HG03159 (cell line): Measurements from ENCODE around the gene SLC22A17.
"Not testable (repeated sequence)": the region's sequence is repeated elsewhere in the genome, so short reads cannot be mapped to it uniquely, and the experiment has no call there.

Experiments
- ATAC-seq: cut with Tn5 transposase; IDR thresholded peaks from one replicate; pipeline ENCODE4 v1.9.1; 2021; ENCODE audit warnings: mild to moderate bottlenecking, moderate library complexity; ENCODE audit not compliant: unreplicated experiment

The SLC22A17 gene

DNA sequence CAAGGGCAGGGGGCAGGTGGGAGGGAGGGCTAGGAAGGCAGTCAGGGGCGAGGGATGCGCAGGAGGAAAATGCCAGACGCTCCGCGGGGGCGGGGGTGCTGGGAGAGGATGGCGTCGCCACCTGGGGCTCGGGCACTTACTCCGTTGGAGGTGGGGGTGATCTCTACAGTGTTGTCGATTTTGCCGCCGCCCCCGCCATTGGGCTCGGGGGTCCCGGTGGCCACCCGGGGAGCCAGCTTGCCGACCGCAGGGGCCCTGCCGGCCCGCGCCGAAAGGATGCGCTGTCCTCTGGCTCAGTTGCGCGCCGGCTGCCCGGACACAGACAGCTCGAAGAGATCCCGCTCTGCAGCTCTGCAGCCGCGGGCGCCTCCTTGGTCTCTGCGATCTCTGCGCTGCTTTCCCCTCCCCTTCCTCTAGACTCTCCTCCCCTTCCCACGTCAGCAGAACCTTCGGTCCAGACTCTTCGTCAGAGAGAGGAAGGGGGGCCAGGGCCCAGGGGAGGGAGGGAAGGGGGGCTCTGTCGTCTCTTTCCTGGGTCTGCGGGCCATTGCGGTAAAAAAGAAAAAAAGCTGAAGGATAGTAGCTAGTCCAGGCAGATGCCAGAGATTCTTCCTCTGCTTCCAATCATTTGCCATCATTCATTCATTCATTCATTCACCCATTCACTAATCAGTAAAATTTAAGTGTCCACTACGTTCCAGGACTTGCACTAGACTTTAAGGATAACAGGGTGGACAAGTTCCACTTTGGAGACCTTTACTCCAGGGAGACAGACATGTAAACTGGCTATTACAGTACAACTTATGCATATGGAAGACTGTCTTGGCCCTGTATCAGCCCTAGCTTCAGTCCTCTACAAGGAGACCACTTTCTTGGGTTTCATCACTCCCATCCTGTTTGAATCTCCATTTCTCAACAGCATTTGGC, at the start of gene SLC22A17:
TSS of gene SLC22A17 (minus strand) at position 382 of the 927 bp plus-strand sequence.
- no peak for ATAC-seq

DNA sequence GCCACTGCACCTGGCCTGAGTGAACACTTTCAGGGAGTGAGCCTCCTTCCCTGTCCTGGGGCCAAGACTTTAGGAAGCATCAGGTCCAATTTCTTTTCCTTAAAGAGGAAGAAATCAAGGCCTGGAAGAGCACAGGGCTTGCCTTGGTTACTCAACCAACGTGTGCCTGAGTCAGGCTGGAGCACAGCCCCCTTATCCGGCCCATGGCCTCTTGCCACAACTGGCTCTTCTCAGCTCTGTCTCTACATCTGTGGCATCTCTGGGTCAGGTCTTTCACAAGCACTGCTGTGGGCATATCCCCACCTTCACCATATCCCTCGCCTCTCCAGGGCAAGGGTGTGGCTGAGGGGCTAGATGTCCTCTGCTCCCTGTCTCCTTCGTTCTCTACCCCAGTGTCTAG, 48.6 kb upstream of the SLC22A17 start:
- ATAC-seq: no peak

DNA sequence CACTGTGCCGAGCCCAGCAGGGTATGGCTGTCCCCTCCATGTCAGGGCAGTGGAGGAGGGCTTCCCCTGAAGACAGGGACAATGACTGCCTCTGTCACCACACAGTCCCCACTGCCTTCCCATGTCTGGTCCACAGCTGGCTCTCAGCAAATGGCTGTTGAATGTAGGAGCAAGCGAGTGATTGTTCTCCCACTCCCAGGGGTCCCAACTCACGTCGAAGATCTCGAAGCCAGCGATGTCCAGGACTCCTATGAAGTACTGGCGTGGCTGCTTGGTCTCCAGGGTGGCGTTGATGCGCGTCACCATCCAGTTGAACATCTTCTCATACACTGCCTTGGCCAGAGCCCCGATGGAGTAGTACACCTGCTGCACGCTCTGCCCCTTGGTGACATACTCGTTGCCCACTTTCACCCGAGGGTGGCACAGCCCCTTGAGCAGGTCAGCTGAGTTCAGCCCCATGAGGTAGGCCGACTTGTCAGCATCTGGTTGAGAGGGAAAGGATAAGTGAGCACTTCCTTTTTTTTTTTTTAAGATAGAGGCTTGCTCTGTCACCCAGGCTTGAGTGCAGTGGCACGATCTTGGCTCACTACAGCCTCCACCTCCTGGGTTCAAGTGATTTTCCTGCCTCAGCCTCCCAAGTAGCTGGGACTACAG, 47.9 kb upstream of the SLC22A17 start:
- ATAC-seq: not testable (repeated sequence)

DNA sequence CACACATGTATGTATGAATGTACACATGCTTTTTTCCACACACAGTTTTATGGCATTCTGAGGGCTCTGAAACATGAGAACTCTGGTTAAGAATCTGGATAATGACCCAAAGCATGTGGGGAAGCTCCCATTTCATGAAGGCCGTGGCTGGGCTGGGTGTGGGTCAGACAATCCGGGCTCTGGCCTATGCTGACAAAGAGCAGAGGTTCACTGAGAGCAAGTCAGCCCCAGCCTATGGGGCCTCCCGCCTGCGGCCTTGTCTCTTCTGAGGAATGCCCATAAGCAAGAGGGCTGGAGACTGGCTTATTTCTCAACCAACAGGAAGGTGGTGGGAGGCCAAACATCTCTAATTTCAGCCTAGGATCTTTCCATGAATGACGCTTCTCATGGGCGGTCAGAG, 46.9 kb upstream of the SLC22A17 start:
- no peak for ATAC-seq

DNA sequence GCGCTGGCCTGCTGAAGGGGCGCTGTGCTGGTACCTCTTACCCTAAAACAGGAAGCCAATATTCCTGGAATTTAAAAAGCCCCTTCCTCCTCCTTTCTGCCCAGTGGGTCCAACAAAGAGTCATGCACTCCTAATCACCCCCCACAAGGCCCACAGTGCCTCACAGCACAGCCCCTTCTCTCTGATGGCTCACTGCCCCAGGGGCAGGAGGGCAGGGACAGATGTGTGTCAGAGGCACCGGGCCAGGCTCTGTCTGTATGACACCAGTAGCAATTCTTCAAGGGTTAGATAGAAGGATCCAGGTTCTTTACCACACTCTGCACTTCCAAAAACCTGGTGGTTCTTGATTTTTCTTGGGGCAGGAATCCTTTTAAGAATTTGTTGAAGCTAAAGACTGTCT, 46.4 kb upstream of the SLC22A17 start:
- no peak for ATAC-seq

DNA sequence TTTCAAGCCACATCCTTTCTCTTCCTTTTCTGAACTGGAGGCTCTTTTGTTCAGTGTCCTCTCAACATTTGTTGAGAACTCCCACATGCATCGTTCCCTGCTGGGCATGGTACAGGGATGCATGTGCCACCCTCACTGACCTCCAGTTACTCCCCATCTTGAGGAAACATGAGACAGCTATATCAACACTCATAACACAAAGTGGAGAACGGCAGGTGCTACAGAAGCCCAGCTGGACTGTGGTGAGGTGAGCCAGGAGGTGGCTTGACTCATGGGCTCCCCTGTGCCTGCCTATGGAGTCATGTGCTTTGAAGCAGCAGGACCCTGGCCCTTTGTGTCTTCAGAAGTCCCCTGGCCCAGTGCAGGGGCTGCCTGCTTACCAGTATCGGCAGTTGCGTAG, 45.7 kb upstream of the SLC22A17 start:
- ATAC-seq: no peak

DNA sequence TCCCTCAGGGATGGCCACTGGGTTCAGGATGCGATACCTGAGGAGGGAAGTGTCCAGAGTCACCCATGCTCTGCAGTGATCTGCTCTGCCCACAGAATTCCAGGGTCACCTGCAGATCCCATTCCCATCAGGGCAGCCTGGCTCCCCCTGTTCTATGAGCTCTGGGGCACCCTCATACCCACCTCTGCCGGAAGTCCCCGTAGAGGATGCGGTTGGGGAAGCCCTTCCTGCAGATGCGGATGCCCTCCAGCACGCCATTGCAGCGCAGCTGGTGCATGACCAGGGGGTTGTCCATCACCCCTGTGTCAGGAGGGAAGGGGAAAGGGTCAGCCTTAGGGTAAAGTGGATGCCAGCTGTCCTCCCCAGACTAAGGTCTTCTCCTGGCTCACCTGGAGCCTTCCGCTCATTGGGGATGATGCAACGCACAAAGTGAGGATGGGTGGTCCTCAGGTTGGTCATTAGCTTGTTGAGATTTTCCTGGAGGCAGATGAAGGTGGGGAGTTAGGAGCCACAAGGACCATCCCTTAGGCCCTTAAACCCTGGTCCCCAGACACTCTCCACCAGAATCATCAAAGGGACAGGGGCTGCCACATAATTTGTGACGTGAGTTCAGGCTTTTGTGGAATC, 44.2 kb upstream of the SLC22A17 start:
- no peak for ATAC-seq

DNA sequence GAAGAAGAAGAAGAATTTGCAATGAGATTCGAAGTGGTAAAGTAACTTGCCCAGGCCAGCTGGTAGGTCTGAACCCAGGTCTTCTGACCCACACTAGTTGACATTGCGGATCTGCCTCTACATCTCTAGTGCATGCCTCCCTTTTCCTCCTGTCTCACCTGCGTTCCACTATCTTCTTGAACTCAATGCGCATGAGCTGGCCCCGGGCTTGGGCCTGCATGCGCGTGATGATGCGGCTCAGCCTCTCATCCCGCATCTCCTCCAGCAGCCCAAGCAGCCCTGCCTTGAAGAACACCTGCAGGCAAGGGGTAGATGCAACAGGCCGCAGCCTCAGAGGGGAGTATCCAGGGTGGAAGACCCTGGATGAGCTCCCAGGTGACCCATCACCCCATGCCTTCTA, 43.4 kb upstream of the SLC22A17 start:
- ATAC-seq: no peak

DNA sequence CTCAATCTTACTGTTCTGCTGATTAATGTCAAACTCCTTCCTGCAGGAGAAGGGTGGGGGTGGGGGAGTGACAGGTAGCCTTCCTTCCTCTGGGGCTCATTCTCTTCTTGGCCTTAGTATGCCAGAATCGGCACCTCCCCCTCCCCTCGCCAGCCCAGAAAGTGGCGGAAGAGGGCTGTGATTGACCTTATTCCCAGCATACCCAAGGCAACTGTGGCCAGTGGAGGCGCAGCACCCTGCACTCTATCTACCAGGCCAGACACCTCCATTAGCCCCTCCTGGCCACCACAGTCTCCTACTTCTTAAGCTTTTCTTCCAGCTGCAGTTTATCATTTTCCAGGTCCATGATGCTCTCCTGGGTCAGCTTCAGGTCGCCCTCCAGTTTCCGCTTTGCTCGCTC, 39.9 kb upstream of the SLC22A17 start:
- ATAC-seq: no peak

DNA sequence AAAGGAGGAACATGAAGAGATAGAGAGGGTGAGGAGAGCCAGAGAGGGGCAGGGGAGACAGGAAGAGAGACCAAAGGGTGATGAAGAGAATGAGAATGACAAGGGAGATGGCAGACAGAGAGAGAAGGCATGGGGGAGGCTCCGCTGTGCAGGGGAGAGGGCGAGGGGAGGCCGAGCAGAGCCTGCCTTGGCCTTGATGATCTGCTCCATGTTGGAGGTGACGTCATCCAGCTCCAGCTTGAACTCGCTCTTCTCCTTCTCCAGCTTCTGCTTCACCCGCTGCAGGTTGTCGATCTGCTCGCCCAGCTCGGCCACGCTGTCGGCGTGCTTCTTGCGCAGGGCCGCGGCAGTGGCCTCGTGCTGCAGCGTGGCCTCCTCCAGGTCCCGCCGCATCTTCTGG, 37.2 kb upstream of the SLC22A17 start:
- ATAC-seq: not testable (repeated sequence)

DNA sequence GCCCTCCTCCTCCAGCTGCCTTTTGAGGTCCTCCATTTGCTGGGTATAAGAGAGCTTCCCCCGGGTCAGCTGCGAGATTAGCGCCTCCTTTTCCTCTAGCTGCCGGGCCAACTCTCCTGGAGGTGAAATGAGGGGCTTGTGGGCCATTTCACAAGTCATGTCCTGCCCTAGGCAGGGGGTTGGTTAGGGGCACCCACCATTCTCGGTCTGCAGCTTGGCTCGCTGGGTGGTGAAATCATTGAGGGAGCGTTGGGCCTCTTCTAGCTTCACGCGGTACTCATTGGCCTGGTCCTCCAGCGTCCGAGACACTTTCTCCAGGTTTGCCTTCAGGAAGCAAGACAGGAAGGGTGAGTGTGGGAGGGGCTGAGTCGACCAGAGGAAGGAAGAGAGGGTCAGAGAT, 36.7 kb upstream of the SLC22A17 start:
- no peak for ATAC-seq

DNA sequence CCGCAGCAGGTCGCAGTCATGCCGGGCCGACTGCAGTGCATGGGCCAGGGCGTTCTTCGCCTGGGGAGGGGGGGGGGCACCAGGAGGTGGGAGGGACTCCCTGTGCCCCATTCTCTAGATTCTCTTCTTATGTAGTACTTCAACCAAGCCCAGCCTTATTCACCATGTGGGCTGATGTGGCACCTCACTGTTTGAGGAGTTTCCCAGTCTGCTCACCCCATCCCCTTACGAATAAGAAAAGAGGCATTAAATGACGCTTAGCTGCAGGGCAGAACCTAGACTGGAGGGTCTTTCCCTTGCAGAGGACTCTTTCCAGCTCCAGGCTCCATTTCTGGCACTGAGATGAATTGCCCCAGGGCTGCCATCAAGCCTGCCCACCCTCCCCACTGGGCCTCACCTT, 36.3 kb upstream of the SLC22A17 start:
- no peak for ATAC-seq

DNA sequence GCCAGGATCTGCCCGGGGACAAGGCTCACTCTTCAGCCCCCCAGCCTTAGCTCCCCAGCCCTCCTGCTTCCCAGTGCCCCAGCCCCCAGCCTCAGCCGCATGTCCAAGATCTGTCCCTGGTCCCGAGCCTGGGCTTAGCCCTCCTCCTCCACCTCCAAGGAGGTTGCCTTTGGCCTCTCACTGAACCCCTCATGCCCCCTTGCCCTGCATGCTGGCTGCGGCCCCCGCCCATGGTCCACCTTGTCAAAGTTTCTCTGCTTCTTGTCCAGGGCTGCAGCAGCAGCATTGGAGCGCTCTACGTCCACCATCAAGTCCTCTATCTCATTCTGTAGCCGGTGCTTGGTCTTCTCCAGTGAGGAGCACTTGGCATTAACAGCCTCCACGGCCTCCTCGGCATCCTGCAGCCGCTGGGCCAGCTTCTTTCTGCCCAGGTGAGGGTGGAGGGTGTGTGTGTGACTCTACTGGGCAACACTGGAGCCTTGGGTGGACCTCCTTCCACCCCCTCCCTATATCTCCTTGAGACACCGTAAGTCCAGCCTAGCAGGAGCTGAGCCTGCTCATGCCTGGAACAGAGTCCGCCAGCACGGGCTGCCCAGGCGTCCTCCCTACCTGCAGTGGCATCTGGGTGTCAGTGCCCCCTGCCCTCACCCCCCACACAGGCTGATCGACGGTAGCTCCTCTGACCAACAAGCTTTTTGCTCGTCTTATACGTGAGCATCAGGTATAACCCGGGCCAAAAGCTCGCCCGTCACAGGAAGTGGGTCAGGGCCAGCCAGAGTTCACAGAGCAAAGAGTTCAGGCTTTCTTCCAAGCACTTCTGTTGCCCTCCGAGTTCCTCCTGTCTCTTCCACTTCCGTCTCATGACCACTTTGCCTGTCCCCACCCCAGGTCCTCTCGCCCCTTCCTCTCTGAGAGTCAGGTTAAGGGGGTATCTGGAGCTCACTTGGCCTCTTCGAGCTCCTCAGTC, 35.5 kb upstream of the SLC22A17 start:
- no peak for ATAC-seq

DNA sequence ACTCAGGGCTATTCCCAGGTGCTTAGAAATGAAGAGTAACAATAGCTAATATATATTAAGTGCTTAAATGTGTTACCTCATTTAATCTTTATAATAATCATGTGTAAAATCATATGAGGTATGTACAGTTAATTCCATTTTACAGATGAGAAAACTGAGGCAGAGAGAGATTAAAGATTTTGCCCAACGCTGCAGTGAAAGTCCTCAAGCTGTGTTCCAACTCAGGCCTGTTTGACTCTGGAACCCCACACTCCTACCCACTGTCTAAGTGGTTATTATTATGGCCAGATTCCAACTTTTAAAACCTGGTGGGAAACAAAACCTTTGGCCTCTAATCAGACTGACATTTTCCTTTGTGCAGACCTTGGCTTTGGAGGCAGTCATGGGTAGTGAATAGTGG, 34.3 kb upstream of the SLC22A17 start:
- no peak for ATAC-seq

DNA sequence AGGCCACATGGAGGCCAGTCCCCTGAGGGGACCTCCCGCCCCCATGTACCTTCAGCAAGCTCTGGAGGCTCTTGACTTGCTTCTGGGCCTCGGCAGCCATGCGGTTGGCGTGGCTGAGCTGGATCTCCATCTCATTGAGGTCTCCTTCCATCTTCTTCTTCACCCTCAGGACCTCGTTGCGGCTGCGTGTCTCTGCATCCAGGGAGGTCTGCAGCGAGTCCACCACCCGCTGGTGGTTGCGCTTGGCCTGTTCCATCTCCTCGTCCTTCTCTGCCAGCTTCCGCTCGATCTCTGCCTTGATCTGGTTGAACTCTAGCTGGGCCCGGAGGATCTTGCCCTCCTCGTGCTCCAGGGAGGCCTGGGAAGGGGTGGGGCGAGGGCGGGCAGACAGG, 33.6 kb upstream of the SLC22A17 start:
- ATAC-seq: not testable (repeated sequence)

DNA sequence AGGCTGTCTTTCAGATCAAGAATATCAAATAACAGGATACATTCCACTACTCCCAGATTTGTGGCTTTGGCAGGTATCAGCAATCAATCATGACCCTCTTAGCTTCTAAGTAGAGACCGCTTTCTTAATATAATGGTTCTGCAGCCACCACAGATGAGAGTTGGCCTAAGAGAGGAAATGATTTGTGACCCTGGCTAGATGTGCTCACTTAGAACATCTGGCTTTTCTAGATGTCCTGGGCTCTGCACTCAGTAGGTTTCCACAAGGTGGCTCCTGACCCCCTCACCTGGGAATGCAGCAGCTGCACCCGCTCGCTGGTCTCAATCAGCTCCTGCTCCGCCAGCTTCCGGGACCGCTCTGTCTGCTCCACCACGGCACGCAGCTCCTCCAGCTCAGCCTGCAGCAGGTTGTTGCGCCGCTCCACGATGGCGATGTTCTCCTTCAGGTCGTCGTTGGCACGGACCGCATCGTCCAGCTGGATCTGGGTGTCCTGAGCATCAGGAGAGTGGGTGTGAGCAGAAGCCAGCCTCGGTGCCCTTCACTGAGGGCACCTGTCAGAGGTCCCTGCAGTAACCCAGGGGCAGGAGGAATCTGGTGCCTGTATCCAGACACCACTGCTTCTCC, 33.1 kb upstream of the SLC22A17 start:
- no peak for ATAC-seq

DNA sequence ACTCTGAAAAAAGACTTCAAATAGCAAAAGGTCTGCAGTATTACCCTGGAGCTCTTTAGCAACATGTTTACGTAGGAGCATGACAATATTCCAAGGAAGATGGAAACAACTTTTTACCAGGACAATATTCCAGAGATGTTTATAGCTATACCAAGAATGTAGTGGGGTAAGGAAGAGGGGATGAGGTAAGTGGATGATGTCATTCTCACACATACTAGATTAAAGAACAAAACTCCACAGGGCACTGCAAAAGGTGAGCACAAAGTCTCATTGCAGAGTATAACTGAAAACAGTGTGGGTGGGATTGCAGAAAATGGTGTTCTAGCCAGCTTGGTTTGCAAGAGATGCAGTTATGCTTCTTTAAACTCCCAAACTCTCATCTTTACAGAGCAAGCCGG, 32.6 kb upstream of the SLC22A17 start:
- ATAC-seq: no peak

DNA sequence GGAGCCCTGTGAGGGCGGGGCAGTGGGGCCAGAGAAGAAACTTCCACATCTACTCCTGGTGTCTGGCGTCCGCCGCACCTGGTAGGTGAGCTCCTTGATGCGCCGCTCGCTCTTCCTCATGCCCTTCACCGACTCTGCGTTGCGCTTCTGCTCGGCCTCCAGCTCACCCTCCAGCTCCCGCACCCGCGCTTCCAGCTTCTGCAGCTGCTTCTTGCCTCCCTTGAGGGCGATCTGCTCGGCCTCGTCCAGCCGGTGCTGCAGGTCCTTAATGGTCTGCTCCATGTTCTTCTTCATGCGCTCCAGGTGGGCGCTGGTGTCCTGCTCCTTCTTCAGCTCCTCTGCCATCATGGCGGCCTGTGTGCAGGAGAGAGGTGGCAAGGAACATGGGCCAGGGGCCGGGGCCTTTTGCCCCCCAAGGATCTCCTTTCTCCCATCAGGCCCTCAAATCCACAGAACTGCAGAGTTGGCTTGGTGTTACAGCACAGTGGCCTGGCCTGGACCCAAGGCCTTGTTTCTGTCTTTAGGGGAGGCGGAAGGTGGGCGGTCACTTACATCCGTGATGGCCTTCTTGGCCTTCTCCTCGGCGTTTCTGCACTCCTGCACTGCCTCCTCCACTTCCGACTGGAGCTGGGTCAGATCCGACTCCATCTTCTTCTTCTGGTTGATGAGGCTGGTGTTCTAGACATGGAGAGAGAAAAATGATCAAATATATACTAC, 31.8 kb upstream of the SLC22A17 start:
- ATAC-seq: no peak

DNA sequence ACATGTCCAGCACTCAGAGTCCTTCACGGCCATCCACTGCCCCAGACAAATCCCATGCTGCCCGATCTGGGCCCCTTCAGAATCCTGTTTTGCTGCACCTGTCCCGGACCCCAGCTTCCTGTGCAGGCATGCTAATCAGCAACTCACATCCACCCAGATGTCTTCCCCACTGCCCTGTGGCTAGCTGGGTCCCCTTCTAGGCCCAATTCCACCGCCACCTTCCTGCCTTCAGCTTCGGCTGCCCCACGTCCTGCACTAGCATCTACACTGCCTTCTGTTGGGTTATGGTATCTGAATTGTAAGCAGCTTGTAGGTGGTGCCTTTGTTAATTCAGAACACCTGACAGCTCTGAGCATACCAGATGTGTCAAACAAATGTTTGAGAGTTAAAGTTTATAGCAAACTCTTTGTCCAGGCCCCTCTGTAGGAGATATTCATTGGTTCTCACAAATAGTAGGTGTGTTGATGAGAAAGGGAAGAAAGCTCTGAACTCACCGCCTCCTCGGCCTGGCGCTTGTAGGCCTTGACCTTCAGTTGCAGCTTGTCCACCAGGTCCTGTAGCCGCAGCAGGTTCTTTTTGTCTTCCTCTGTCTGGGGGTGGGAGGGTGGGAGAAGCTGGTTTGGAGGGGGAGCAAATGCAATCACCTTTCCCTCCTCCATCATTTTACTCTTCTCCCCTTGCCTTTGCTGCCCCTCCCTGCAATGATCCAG, 30.2 kb upstream of the SLC22A17 start:
- ATAC-seq: no peak
